ENCODE data around the gene SLC9A1.
A peak's percentile ranks its signal among the peaks of the same experiment; 100 is the strongest.

SLC9A1 gene

DNA sequence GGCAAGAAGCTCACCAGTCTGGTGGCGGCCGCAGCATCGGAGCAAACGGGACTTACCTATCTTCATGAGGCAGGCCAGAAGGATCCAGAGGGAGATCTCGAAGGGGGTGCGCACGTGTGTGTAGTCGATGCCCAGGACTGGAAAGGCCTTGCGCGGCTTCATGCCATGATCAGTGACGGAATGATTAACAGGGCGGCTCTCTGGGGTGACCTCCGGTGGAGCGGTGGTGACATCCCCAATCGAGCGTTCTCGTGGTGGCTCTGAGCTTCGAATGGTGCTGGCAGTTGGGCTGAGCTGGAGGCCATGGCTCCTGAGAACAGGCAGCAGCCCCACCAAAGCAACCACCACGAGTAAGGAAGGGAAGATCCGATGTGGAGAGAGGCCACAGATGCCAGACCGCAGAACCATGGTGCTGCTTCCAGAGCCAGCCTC is 982 bp downstream of the SLC9A1 start:
- no peak for TF ChIP-seq HDGF (IDR thresholded peaks at IDR 0.05; ENCODE audit: borderline replicate concordance)
- TF ChIP-seq L3MBTL2 (conservative IDR thresholded peaks at IDR 0.05) = peak; percentile 51
- no peak for TF ChIP-seq ZNF384 (IDR thresholded peaks at IDR 0.05)
- no peak for TF ChIP-seq ARNT (IDR thresholded peaks at IDR 0.05)
- TF ChIP-seq FOXA1 (IDR thresholded peaks at IDR 0.05) = no peak
- no peak for DNase-seq (ENCODE audit: extremely low spot score)
- ChIA-PET CTCF (interaction anchor here (0.9 to 1.0 kb wide), 3 partner anchors 8 to 111 kb away, joined by 3 to 4 read pairs (median 3); no protein-coding TSS in a partner anchor), POLR2A (interaction anchor here (0.9 to 2.1 kb wide), 12 partner anchors 8 to 160 kb away, joined by 3 to 28 read pairs (median 10); partner anchors contain the start of genes TRNP1 and WDTC1)

- DNase-seq (ENCODE audit: extremely low spot score) = no peak
- CTCF ChIA-PET = no interaction called here
- TF ChIP-seq LEF1 (IDR thresholded peaks at IDR 0.05; ENCODE audit: borderline replicate concordance) = no peak
- TF ChIP-seq FOXM1 (IDR thresholded peaks at IDR 0.05; ENCODE audit: borderline replicate concordance) = no peak
- TF ChIP-seq PKNOX1 (IDR thresholded peaks at IDR 0.05) = peak; percentile 45
- no peak for TF ChIP-seq SUZ12 (IDR thresholded peaks at IDR 0.05)
- POLR2A ChIA-PET = interaction anchor here (0.7 to 2.1 kb wide), 8 partner anchors 8 to 30 kb away, joined by 3 to 28 read pairs (median 14); no protein-coding TSS in a partner anchor
Observed at GRCh38 chr1:27153549-27153886, 1.4 kb downstream of the SLC9A1 start.

DNA sequence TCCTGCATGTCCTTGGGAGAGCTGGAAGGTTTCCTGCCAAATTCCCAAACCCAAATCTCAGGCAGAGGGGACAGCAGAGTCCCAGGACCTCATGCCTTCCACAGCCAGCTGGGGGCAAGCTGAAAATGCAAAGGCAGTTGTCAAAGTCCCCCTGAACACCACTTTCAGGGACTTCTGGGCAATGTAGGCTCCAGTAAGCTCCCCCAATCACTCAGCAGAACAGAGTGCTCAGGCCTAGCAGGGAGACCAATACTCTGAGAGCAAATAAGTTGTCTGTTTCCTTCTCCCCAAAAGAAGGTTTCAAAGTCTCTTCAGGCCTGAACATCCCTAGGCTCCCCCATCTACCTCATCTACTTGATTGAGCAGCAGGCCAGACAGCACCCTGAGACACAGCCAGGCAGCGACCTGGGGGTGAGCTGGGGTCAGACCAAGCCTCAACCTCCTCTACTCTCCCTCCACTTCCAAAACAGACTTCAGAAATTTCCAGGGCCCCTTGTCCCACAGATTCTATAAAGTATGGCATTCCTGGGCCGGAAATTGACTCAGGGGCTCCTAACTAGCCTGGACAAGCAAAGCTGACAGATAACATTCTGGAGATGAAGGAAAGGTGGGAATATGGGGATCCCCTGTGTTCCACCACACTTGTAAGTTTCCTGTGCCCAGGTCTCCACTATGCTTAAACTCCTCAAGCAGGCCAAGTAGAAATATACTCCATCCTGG is 1.9 kb downstream of the SLC9A1 start:
- no peak for DNase-seq (ENCODE audit: extremely low spot score)

DNA sequence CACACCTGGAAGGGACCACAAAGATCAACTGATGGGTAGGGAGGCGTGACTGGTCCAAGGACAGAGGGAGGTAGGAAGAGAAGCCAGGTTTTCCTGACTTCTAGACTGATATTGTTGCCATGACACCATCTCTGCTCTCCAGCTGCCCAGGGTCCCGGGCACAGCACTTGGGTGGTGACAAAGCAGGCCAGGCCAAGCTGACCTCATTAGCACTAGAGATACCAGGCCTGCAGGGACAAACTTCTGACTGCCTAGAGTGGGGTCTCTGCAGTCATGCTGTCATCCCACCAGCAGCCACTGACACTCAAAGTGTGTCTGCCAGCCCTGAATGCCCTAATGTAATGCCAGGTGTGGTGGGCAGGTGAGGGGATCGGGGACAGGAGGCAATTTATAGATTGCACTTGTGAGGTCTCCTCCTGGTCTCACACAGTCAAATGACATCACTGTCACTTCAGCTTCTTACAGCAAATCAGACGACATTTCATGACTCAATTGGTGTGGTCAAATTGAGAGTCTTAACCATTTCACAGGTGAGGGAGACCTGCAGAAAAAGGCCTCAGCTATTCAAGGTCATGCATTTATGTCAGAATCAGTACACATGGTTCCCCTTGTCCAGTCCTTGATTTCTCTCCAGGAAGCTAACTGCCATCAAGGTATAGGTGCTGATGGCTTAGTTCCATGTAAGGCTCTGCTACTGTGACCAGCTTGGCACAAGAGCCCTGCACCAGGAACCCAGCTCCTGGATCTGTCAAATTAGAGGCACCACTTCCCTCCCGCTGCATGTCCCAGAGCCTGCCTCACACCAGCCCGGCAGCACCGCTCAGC is 2.7 kb downstream of the SLC9A1 start:
- DNase-seq (ENCODE audit: extremely low spot score) = no peak
- TF ChIP-seq TARDBP (IDR thresholded peaks at IDR 0.05) = no peak
- TF ChIP-seq ZNF384 (IDR thresholded peaks at IDR 0.05) = no peak
- no peak for TF ChIP-seq ARNT (IDR thresholded peaks at IDR 0.05)
- no peak for TF ChIP-seq L3MBTL2 (conservative IDR thresholded peaks at IDR 0.05)
- TF ChIP-seq PKNOX1 (IDR thresholded peaks at IDR 0.05) = no peak
- TF ChIP-seq LEF1 (IDR thresholded peaks at IDR 0.05; ENCODE audit: borderline replicate concordance) = no peak
- no peak for TF ChIP-seq FOXK2 (IDR thresholded peaks at IDR 0.05)
- TF ChIP-seq CTBP1 (IDR thresholded peaks at IDR 0.05; ENCODE audit: borderline replicate concordance) = no peak
- ChIA-PET CTCF (interaction anchor here (1.1 kb wide), 1 partner anchor 16 kb away, joined by 3 read pairs; no protein-coding TSS in a partner anchor), POLR2A (interaction anchor here (1.5 to 1.6 kb wide), 2 partner anchors 9 to 12 kb away, joined by 4 read pairs; no protein-coding TSS in a partner anchor)

More for the DNA sequence above, 1.9 kb downstream of the SLC9A1 start:
- TF ChIP-seq BHLHE40 (IDR thresholded peaks at IDR 0.05; ENCODE audit: borderline replicate concordance) (no peak), SP1 (IDR thresholded peaks at IDR 0.05) (no peak), TARDBP (IDR thresholded peaks at IDR 0.05) (no peak), FOXK2 (IDR thresholded peaks at IDR 0.05) (no peak), LEF1 (IDR thresholded peaks at IDR 0.05; ENCODE audit: borderline replicate concordance) (no peak), PKNOX1 (IDR thresholded peaks at IDR 0.05) (no peak), NFRKB (IDR thresholded peaks at IDR 0.05) (no peak), CTBP1 (IDR thresholded peaks at IDR 0.05; ENCODE audit: borderline replicate concordance) (no peak), HDGF (IDR thresholded peaks at IDR 0.05; ENCODE audit: borderline replicate concordance) (no peak), SUZ12 (IDR thresholded peaks at IDR 0.05) (no peak), ARNT (IDR thresholded peaks at IDR 0.05) (no peak), L3MBTL2 (conservative IDR thresholded peaks at IDR 0.05) (no peak), FOXM1 (IDR thresholded peaks at IDR 0.05; ENCODE audit: borderline replicate concordance) (no peak)
- ChIA-PET CTCF (no interaction called here), POLR2A (interaction anchor here (0.7 to 2.1 kb wide), 3 partner anchors 7 to 19 kb away, joined by 3 to 8 read pairs (median 4); no protein-coding TSS in a partner anchor)

- ChIA-PET POLR2A (no interaction called here), CTCF (no interaction called here)
- DNase-seq (ENCODE audit: extremely low spot score) = no peak
- no peak for TF ChIP-seq FOXK2 (IDR thresholded peaks at IDR 0.05)
- no peak for TF ChIP-seq LEF1 (IDR thresholded peaks at IDR 0.05; ENCODE audit: borderline replicate concordance)
- no peak for TF ChIP-seq TARDBP (IDR thresholded peaks at IDR 0.05)
- no peak for TF ChIP-seq ARNT (IDR thresholded peaks at IDR 0.05)
- no peak for TF ChIP-seq FOXA1 (IDR thresholded peaks at IDR 0.05)
- no peak for TF ChIP-seq SP1 (IDR thresholded peaks at IDR 0.05)
- TF ChIP-seq L3MBTL2 (conservative IDR thresholded peaks at IDR 0.05) = no peak
- TF ChIP-seq PKNOX1 (IDR thresholded peaks at IDR 0.05) = no peak
- no peak for TF ChIP-seq HDGF (IDR thresholded peaks at IDR 0.05; ENCODE audit: borderline replicate concordance)
- no peak for TF ChIP-seq CTBP1 (IDR thresholded peaks at IDR 0.05; ENCODE audit: borderline replicate concordance)
- no peak for TF ChIP-seq BHLHE40 (IDR thresholded peaks at IDR 0.05; ENCODE audit: borderline replicate concordance)
- TF ChIP-seq ELF4 (IDR thresholded peaks at IDR 0.05) = no peak
Observed at GRCh38 chr1:27150641-27151040, 4.3 kb downstream of the SLC9A1 start.

Data from HEK293T (cell line).